ENCODE measurements around the gene TUBG1.
"Not testable (repeated sequence)": the region's sequence is repeated elsewhere in the genome, so short reads cannot be mapped to it uniquely, and the experiment has no call there.

Gene TUBG1

DNA sequence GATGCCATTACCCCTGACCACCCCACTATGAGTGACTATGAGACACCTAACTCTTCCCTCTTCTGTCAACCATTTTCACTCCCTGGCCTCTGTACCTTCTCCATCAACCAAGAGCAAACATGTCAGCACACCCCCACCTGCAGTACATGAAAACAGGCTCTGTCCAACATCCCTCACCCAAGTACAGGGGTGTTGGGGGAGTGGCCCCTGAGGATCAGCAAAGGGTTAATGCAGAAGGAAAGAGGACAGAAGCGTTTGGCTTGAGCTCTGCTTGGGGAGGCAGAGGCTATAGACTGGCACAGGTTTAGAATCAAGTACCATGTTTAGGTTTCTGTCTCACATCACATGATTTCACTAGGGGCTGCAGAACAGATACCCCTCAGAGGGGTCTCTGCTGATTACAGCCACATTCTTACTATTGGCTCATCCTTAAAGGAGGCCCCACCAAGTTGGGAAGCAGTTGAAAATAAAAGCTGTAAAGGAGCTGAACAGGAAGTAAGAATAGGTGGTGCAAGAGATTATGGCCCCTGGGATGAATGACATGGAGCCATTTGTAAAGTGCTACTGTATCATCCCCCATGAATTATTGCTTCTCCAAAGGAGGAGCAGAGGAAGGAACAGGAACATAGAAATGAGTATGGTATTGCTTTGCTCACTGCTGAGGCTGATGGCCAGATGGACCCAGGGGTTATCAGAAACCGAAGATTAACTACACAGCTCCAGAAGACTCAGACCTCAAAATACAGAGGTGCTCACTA, 29.5 kb upstream of the TUBG1 start:
- no peak for DNase-seq

DNA sequence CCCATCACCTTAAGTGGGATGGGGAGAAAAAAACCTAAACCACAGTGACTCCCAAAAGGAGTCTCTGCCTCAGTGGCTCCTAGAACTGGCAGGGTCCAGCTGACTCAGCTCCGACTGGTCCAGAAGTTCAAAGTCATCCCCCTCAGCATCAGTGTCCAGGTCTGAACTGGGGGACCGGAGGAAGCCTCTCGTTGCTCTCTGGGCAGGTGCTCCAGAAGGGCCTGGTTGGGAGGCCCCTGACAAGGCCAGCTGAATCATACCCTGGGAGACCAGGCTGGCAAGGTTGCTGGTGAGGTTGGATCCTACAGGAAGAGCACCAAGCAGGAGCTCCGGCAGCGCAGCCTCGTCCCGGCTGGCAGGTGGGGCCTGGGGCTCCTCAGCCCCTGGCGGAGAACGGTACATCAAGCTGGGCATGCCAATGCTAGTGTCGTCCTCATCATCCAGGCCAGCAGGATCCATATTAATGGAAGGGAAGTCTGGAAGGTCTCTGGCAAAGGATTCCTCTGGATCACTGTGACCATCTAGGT, 27.7 kb upstream of the TUBG1 start:
- DNase-seq: no peak

DNA sequence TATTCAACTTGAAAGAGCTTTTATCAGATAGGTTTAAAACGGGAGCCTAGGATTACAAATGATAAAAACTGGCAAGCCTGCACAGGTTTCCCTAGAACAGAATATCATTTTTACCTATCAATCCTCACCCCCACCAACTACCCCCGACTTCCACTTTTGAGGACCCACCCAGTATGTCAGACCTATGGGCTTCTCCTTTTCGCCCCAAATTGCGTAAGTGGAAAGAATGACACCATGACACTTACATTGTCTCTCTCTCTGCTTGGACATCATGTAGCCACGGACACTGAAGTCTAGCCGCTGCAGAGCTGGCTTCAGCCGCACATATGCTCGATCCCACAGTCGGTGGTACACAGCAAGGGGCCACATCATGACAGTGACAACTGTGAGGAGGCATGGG, 24.6 kb upstream of the TUBG1 start:
- no peak for DNase-seq

DNA sequence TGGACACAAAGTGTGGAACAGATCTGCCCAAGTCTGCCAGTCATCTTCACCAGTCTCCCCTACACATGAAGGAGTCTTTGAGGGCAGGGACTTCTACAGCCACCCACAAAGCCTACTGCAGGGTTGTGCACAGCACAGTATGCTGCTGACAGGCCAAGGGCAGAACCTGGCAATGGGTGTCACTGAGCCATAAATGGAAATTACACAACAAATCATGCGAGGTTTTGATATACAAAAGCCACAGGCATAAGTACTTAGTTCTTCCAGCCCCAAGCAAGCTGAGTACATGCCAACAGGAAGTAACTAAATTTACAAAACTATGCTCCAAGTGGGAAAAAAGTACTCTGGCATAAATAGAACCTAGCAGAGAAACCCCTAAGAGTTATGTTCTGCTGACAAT, 24.1 kb upstream of the TUBG1 start:
- no peak for DNase-seq

DNA sequence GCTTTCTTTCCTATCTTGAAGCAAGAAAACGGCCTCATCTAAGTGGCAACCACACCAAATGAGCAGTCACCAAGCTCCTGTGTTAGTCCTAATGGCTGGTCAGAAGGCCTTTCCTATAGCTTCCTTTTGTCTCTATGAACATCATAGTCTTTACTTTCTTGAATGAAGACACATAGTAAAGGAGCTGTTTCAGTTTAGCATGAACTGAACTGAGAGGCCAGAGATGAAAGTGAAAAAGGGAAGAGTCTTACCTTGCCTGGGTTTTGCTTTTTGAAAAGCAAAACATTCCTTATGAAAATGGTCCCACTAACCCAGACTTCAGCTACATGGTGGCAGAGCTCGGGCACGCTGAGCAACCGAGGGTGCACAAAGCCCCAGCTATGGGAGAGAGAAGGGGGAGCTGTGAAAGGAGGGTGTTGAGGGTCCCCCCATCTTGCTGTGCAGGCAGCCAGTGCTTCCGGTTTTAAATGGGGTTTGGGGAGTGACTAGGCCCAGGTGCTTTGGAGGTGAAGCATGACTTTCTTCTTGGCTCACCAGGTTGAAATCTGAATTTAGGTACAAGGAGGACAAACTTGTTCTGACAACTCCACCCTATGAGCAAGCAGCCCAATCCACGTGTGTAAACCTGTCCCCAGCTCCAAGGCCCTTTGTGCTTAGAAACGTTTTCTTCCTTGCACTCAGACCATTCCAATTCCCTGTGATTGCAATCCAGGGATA, 22.8 kb upstream of the TUBG1 start:
- DNase-seq: no peak

DNA sequence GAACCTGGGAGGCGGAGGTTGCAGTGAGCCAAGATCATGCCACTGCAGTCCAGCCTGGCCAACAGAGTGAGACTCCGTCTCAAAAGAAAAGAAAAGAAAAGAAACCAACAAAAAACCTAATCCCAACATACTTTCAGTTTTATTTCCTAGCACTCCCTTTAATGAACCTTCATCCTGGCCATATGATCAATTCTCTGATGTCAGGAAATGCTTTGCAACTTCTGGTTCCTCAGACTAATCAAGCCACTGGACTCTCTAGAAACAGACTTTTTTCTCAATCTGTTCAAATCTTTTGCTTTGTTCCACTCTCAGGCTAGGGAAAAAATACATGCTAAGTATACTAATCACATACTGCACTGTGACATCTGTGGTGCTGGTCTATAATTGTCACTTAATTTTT, 18.6 kb upstream of the TUBG1 start:
- DNase-seq: no peak

DNA sequence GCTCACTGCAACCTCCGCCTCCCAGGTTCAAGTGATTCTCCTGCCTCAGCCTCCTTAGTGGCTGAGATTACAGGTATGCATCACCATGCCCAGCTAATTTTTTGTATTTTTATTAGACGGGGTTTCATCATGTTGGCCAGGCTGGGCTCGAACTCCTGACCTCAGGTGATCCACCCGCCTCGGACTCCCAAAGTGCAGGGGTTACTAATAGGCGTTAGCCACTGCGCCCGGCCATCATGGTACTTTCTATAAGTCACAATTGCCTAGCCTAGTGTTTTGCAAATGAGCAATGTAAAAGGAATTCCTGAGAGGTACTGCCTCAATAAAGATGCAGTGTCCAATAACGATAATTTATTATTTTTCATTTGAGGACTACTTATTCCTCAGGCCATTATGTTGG, 18.1 kb upstream of the TUBG1 start:
- no peak for DNase-seq

DNA sequence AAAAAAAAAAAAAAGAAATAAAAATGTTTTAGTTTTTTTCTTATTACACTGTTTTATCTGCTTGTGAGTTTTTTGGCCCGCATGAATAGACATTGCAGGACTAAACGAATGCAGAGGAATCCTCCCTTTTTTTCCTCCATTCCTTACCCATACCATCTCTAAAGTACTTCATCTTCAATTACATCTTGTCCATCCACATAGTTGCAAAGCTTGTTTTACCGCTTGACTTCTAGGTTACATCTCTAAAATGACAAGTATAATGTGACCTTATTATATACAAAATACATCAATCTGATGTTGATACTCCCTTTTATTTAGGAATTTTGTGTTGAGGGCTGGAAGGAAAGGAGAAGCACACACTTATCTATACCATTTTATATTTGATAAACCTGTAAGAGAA, 13.1 kb upstream of the TUBG1 start:
- no peak for DNase-seq

DNA sequence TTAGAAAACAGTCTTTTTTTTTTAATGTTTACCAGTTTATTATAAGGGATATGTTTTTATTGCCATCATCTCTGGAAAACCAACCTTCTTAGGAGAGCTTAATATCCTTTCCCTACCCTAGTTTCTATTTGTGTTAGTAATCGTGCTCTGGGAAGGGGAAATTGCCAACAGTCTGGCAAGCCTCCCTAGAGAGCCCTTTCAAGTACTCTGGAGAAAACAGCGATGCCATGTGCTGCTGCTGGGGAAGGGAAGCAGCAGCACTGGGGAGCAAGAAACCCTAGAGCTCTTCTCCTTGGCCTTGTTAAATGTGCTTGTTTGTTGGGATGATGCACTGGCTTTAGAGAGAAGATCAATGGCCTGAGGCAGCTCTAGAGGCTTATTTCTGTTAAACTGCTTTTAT, 10.6 kb upstream of the TUBG1 start:
- no peak for DNase-seq

DNA sequence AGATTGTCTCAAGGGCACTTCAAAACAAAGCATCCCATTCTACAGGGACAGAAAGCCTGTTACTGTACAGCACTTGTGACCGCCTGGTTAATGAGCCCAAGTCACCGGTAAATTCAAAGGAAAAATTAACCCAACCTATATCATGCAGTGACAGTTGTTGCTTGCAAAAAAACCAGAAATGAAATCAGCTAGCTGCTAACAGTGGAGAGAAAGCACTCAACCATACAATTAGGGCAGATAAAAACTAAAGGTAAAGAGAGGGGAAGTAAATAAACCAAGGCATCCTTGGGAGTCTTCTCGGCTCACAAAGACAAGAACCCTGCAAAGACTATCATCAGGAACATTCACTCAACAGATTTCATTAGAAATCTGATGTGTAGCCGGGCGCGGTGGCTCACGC, 6.2 kb upstream of the TUBG1 start:
- DNase-seq: no peak

DNA sequence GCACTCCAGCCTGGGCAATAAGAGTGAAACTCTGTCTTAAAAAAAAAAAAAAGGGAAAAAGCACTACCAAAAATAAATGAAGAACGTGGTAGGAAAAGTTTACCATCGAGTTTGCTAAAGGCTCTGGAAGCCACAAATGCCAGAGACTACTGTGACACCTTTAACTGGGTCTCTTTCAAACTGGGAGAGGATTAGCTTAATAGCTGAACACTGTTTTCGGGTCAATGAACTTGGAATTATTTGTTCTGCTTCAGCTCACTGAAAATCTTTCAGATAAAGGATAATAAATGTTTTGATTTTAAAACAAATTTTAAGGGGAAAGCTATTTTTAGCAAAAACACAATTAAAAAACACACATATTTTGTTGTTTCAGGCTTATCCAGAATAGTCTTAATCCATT, 1.7 kb upstream of the TUBG1 start:
- no peak for DNase-seq

DNA sequence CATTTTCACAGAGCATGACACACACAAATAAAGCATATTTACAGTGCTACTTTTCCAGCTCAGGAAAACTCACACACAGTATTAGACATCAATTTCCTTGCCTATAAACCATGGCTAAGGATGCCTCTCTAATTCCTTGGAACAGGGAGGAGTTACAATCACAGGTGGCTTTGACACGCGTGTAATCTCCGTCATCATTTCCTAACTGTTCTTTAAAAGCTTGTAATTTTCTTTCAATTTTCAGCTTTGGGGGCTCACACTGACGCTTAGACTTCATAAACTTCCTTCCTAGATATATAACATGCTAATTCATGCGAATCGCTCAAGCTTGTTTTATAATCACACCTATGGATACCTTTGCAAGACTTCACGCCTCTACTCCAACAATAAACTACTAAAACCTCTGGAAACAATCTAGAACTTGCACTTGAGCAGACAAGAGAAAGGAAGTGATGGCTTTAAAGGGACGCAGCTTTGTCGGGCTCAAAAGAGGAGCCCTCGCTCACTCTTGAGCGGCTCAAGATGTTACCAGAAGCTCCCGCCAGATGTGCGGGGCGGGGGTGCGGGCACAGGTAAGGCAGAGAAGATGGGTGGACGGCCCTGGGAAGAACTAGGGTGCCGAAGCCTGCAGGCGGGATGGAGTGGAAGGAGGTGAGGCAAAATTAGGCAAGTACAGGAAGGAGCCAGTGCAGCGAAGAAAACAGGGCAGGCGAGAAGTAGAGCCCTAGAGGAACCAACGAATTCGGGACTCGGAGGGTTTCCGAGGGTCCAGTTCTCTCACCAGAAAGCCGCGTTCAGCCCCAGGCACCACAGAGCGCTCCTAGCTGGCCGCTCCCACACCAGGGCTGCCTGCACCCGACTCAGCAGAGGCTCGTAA, 940 bp upstream of the TUBG1 start:
- DNase-seq: peak; percentile 12

DNA sequence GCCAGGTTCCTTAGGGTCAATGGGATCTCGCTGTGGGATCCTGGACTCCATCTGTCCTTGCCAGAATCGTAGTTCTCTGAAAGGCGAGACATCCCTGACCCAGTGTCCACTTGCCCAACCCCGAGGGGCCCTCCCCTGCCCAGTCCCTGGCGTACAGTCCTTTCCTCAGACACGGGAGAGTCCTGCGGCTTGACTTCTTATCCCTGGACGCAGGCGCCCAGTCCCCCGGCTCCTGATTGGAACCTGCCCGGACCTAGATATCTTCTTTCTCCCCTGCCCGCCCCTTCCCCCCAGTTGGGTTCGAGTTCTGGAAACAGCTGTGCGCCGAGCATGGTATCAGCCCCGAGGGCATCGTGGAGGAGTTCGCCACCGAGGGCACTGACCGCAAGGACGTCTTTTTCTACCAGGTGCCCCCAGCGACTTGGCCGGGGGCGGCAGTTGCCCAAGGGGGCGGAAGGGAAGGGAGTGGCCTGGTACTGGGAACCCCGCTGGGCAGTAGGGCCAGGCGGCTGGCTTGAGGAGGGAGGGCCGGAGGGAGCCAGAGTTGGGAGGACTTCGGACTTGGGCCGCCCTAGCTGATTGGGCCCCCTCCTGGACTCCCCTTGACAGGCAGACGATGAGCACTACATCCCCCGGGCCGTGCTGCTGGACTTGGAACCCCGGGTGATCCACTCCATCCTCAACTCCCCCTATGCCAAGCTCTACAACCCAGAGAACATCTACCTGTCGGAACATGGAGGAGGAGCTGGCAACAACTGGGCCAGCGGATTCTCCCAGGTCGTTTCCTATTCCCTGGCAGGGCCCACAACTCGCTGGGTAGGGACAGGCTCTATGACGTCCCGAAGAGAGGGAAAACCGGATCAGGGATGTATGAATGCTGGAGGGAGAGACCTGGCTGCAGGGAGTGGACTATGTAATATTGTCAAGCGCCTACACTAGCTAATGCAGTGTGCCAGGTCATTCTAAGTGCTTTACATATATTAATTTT, 625 bp downstream of the TUBG1 start:
- DNase-seq: not testable (repeated sequence)

DNA sequence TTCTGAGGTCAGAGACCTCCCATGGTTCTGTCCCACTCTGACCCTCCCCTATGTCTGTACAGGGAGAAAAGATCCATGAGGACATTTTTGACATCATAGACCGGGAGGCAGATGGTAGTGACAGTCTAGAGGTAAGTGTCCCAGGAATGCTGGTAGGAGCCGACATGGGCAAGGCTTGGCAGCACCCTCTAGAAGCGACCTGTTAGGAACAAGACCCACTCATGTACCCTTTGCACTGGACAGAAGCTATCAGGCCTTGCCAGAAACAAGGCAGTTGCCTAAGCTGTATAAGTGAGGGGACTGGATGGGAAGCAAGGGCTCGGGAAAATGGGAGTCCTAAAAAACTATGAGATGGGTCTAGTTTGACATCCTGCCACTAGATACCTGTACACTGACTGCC, 2.5 kb downstream of the TUBG1 start:
- DNase-seq: no peak

DNA sequence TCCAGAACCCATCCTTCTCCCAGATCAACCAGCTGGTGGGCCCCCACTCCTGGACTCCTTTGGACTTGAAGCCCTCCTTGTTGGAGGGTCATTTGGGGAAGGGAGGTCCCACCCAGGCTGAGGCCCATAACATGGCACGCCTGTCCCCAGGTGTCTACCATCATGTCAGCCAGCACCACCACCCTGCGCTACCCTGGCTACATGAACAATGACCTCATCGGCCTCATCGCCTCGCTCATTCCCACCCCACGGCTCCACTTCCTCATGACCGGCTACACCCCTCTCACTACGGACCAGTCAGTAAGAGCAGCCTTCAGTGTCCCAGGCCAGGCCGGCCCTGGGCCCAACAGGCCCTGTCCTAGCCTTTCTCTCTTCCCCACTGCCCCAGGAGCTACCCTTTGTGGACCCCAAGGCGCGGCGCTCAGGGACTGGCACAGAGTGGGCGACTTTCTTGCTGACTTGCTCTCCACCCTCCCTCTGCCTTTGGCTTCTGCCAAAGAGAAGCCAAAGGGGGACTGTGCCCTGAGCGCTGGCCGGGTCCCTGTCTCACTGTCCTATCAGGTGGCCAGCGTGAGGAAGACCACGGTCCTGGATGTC, 4.3 kb downstream of the TUBG1 start:
- DNase-seq: no peak

DNA sequence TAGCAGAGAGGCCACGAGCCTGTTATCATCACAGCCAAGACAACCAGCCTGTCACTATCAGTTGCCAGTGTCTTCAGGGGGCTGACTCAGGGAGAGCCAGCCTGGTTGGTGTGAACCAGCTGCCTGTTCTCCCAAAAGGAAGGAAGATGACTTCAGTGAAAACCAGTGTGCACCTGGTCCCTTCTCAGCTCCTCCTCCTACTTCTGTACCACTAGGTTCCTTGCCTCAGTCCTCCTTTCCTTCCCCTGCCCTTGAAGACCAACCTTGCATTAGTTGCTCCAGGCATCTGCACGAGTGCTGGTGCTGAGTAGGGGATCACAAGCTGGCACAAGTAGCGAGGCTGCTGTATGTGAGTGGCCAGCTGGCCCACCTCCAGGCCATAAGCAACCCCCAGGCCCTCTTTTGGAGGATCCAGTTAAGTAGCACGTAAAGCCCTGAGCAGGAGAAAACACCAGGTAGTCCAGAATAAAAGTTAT, 8.5 kb downstream of the TUBG1 start:
- DNase-seq: no peak

DNA sequence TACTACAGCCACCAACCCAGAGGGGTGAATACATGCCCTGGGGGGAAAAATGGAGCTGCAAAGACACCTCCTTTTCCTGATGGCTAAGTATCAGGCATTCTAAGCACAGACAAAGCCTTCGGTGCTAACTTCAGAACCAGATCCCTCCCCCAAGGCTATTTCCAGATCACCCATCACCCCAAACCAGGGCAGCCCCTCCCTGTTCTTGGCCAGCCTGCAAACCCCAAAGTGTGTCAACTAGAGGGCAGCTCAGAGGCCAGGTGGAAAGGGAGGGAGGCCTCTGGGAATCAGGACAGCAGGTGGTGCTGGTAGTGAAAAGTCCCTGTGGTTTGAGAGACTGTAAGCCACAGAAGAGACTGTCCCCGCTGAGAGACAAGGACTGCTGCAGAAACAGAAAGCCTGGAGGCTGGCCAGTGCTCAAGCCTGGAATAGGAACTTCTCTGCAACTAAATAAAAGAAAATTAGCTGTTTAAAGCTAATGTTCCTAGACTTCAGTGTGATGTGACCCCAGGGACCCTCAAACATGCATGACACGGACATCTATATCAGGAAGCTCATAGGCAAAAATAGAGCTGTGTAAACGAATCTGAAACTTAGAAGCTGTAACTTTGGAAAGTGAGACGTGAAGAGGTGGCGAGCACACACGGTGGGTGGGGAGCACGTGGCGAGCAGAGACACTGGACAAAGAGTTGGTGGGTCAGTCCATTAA, 9.1 kb downstream of the TUBG1 start:
- DNase-seq: no peak

DNA sequence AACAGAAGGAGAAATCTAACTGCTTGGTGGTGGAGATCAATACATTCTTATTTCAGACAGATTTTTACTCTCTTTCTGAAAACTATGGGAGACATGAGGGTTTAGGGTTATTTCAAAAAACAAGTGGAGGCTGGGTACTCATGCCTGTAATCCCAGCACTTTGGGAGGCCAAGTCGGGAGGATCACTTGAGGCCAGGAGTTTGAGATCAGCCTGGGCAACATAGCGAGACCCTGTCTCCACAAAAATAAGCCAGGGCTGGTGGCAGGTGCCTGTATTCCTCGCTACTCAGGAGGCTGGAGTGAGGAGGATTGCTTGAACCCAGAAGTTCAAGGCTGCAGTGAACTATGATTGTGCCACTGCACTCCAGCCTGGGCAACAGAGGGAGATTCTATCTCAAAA, 12.5 kb downstream of the TUBG1 start:
- DNase-seq: not testable (repeated sequence)

DNA sequence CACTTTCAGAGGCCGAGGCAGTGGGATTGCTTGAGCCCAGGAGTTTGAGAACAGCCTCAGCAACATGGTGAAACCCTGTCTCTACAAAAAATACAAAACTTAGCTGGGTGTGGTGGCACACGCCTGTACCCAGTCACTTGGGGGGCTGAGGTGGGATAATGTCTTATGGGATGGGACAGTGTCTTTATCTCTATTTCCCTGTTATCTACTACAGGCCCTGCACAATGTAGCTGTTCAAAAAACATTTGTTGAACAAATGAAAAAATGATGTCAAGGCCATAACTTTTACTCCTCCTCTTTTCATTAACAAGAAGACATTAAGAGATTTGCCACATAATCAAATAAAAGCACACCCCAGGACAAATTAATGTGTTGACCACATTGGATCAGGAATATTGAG, 13.8 kb downstream of the TUBG1 start:
- DNase-seq: no peak

DNA sequence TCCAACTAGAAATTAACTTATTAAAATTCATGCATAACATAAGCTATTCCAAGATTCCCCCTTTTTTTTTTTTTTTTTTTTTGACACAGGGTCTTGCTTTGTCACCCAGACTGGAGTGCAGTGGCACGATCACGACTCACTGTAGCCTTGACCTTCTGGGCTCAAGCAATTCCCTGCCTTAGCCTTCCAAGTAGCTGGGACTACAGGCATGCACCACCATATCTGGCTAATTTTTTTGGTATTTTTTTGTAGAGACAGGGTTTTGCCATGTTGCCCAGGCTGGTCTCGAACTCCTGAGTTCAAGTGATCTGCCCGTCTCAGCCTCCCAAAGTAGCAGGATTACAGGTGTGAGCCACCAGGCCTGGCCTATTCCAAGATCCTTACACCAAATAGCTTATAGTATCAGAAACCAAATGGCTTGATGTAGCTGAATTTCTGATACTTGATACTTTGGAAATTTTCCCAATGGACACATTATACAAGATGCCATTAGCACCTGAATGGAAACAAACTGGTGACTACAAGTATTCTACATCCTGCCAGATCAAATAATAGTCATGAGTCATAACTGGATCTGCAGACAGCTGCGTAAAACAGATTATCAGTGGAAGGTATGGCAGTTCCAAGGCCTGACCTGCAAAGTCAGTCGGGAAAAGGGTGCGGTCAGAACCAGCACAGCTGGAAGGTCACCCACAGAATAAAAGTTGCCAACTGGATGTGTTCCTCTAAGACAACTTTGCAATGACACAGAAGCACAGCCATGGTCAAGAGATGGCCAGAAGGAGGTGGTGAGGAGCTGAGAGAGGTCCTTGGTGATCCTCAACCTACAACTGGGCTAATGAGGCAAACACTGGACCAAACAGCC, 14.5 kb downstream of the TUBG1 start:
- DNase-seq: no peak

All from CD4-positive, alpha-beta T cell treated with Interleukin-12 subunit alpha and Interleukin-12 subunit beta, for 1 hour (primary cell).